Central memory CD8-positive, alpha-beta T cell (primary cell): ENCODE data around the gene EIF1.
"Not testable (repeated sequence)": the region's sequence is repeated elsewhere in the genome, so short reads cannot be mapped to it uniquely, and the experiment has no call there.

Source experiments
- ATAC-seq: fragments of 150-1000 bp; cut with Tn5 transposase; replicated peaks from 2 replicates; pipeline ENCODE4 v1.10.0; 2022; ENCODE audit warnings: mild to moderate bottlenecking, moderate FRiP score, moderate number of reproducible peaks; ENCODE audit not compliant: poor library complexity, severe bottlenecking; ENCODE audit errors: extremely low read depth
- DNase-seq, 2 donors: peaks; one replicate each; pipeline ENCODE4 v3.0.0; 2021; ENCODE audit warnings: low spot score in 2 of 2
- H3K27ac Mint-ChIP-seq: one replicate; pipeline ENCODE4 v1.8.0; 2022; ENCODE audit warnings: low read depth, mild to moderate bottlenecking, moderate library complexity, mixed read lengths
- H3K27me3 Mint-ChIP-seq: one replicate; pipeline ENCODE4 v1.8.0; 2022; ENCODE audit warnings: mixed read lengths
- H3K36me3 Mint-ChIP-seq: one replicate; pipeline ENCODE4 v1.8.0; 2022; ENCODE audit warnings: mild to moderate bottlenecking, moderate library complexity, mixed read lengths; ENCODE audit not compliant: insufficient read depth
- H3K4me1 Mint-ChIP-seq: one replicate; pipeline ENCODE4 v1.8.0; 2022; ENCODE audit warnings: mixed read lengths
- H3K4me3 Mint-ChIP-seq: one replicate; pipeline ENCODE4 v1.8.0; 2022; ENCODE audit warnings: mild to moderate bottlenecking, moderate library complexity, mixed read lengths
- H3K9me3 Mint-ChIP-seq: one replicate; pipeline ENCODE4 v1.8.0; 2022; ENCODE audit warnings: mixed read lengths

EIF1 gene

DNA sequence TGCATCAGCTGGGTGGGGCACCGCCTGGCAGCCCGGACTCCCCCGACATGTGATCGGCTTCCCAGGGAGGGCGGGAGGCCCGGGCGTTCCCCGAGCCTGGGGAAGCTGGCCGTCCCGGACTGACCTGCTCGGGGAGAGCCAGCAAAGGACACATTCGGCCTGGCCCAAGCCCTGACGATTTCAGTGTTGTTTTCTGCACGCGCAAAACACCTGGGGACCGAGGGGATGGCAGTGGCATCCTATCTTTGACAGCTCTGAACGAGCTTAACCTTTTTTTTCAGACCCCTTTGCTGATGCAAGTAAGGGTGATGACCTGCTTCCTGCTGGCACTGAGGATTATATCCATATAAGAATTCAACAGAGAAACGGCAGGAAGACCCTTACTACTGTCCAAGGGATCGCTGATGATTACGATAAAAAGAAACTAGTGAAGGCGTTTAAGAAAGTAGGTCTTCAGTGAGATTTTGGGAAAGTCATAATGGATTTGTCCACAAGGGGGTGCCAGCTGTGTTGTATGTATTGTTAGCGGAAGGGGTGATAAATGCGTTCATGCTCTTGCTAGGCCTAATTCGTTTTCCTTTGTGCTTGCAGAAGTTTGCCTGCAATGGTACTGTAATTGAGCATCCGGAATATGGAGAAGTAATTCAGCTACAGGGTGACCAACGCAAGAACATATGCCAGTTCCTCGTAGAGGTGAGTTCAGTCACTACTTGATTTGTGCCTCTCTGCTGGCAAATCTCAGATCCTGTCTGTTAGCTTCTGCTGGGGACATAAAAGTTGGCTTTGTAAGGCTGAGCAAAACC, 1.0 kb downstream of the EIF1 start:
- H3K9me3 Mint-ChIP-seq = no peaks in the 10 kb centered on the region
- H3K27ac Mint-ChIP-seq = peak overlapping the region; percentile 98
- peak overlapping the region; percentile 96 for H3K4me3 Mint-ChIP-seq
- H3K27me3 Mint-ChIP-seq = no peaks in the 10 kb centered on the region
- no peak for ATAC-seq
- peaks cover 65% of the 10 kb centered on the region for H3K36me3 Mint-ChIP-seq
- peak; percentile 42 to 57 for DNase-seq
- H3K4me1 Mint-ChIP-seq = peaks cover 32% of the 10 kb centered on the region

DNA sequence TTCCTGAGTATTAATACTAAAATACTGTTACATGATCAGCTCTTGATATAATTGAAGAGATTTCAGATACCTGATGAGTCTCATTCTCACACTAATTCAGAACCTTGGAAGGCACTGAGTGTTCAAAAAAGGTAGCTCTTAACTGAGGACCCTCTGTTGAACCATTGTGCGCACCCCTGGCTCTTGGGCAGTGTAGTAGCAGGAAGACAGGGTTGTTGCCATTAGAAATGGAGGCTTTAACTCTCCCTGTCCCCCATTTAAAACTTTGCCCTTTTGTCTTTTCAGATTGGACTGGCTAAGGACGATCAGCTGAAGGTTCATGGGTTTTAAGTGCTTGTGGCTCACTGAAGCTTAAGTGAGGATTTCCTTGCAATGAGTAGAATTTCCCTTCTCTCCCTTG, 1.8 kb downstream of the EIF1 start:
- DNase-seq = no peak
- H3K27me3 Mint-ChIP-seq = no peaks in the 10 kb centered on the region
- no peaks in the 10 kb centered on the region for H3K9me3 Mint-ChIP-seq
- peak overlapping the region; percentile 96 for H3K4me3 Mint-ChIP-seq
- H3K36me3 Mint-ChIP-seq = peaks cover 67% of the 10 kb centered on the region
- ATAC-seq = no peak
- peaks cover 36% of the 10 kb centered on the region for H3K4me1 Mint-ChIP-seq
- peak overlapping the region; percentile 98 for H3K27ac Mint-ChIP-seq

DNA sequence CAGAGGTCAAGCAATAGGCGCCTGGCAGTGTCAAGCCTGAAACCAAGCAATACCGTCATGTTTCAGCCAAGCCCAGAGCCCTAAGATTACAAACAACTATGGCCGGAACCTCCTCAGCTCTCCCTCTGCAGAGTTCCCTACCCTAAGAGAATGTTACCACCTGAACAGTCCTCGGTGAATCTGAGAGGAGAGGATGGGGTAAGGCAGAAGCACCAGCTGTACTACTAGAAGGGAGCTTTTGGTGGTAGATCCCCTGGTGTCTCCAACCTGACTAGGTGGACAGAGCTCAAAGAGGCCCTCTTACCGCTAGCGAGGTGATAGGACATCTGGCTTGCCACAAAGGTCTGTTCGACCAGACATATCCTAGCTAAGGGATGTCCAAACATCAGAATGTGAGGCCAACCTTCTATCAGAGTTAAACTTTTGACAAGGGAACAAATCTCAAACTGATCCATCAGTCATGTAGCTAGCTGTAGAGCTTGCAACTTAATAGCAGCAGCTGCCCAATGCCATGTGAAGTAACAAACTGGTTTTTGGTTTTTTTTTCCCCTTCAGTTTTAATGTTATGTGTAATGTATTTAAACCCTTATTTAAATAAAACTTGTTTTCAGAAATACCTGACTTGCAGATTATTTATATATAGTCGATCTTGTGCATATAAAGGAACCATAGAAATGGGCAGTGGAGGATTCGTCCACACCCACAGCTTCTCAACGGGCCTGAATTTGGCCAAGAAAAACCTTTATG, 2.5 kb downstream of the EIF1 start:
- DNase-seq (no peak), ATAC-seq (no peak)
- Mint-ChIP-seq H3K27me3 (no peaks in the 10 kb centered on the region), H3K36me3 (peaks cover 72% of the 10 kb centered on the region), H3K4me1 (peaks cover 43% of the 10 kb centered on the region), H3K4me3 (peak overlapping the region; percentile 96), H3K27ac (peak overlapping the region; percentile 98), H3K9me3 (no peaks in the 10 kb centered on the region)

DNA sequence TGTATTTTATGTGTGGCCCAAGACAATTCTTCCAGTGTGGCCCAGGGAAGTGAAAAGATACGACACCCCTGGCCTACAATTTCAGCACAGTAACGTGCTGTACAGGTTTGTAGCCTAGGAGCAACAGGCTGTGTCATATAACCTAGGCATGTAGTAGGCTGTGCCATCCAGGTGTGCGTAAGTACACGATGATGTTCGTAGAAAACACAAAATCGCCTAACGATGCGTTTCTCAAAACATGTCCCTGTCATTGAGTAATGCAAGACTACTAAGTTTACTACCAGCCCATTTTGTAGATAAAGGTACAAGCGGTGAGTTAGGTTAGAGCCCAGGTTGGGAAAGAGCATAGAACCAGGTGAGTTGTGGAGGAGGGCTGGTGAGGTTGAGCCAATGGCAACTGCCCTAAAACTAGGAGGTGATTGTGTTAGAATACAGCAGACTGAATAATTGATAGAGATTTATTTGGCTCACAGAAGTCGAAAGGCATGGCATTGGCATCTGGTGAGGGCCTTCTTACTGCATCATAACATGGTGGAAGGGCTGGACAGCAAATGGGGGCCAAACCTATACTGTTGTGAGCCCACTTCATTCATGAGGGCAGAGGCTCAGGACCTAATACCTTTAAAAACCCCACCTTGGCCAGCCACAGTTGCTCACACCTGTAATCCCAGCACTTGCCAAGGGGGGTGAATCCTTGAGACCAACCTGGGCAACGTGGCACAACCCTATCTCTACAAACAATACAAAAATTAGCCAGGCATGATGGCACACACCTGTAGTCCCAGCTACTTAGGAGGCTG, 4.2 kb downstream of the EIF1 start:
- Mint-ChIP-seq H3K36me3 (peaks cover 72% of the 10 kb centered on the region), H3K9me3 (no peaks in the 10 kb centered on the region), H3K27ac (peak overlapping the region; percentile 98), H3K4me3 (peak overlapping the region; percentile 24), H3K27me3 (no peaks in the 10 kb centered on the region), H3K4me1 (peaks cover 43% of the 10 kb centered on the region)
- ATAC-seq = no peak
- DNase-seq = peak in 1 of 2 donors; percentile 25

DNA sequence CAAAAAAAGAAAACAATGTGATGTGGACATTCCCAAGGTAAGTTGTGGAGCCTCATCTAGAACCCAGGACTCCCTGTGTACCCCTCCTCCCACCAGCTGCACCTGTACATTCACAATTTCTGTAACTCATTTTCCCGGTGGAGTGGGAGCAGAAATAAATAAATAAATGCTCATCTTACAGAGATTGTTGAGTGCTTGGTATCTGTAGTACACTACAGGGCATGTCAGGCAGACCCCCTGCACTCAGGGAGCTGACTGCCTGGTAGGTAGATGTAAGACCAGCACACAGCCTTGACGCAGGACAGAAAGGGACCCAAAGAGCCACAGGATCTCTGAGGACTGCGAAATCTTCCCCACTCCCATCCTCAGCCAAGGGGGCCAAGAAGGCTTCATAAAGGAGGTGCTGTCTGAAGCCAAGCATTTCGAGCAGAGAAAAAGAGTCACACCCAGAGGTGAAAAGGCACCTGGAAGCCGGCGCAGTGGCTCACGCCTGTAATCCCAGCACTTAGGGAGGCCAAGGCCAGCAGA, 6.5 kb downstream of the EIF1 start:
- H3K4me3 Mint-ChIP-seq = no peak overlapping the region
- peak overlapping the region; percentile 46 for H3K27ac Mint-ChIP-seq
- DNase-seq (no peak), ATAC-seq (no peak)
- H3K4me1 Mint-ChIP-seq = peaks cover 23% of the 10 kb centered on the region
- peaks cover 51% of the 10 kb centered on the region for H3K36me3 Mint-ChIP-seq
- H3K27me3 Mint-ChIP-seq = no peaks in the 10 kb centered on the region
- H3K9me3 Mint-ChIP-seq = no peaks in the 10 kb centered on the region

DNA sequence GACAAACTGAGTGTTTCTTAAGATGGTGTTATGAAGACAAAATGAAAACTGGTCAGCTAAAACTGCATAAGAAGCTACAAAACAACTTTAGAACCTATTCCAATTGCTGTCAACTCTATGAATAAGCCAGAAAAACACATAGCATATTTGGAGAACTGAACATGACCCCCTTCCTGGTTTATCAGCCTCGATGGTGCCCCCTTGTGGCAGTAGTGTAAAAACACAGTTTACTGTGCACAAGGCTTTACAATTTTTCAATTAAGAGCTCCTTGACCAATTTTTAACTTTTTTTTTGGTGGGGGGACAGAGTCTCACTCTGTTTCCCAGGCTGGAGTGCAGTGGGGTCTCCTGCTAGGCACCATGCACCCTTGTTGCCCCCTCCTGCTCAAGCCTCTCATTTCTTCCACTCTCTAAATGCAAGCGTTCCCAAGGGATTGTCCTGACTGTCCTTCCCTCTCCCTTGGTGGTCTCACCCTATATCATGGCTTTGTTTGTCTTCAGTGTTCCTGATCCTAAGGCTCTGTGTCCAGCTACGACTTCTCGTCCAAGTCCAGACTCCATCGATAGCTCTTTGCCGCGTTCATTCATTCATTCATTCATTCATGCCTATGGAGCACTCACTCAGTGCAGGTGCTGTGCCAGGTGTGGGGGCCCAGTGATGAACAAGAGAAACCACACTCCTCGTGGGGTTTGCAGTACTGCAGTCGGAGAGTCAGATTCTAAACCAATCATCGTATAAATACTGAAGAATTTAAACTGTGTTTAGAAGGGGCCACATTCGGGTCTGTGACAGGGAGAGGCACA, 7.5 kb downstream of the EIF1 start:
- ATAC-seq (no peak), DNase-seq (peak; percentile 59 to 61)
- Mint-ChIP-seq H3K4me1 (peaks cover 23% of the 10 kb centered on the region), H3K27me3 (no peaks in the 10 kb centered on the region), H3K9me3 (no peaks in the 10 kb centered on the region), H3K4me3 (no peak overlapping the region), H3K36me3 (peaks cover 42% of the 10 kb centered on the region), H3K27ac (peak overlapping the region; percentile 46)

DNA sequence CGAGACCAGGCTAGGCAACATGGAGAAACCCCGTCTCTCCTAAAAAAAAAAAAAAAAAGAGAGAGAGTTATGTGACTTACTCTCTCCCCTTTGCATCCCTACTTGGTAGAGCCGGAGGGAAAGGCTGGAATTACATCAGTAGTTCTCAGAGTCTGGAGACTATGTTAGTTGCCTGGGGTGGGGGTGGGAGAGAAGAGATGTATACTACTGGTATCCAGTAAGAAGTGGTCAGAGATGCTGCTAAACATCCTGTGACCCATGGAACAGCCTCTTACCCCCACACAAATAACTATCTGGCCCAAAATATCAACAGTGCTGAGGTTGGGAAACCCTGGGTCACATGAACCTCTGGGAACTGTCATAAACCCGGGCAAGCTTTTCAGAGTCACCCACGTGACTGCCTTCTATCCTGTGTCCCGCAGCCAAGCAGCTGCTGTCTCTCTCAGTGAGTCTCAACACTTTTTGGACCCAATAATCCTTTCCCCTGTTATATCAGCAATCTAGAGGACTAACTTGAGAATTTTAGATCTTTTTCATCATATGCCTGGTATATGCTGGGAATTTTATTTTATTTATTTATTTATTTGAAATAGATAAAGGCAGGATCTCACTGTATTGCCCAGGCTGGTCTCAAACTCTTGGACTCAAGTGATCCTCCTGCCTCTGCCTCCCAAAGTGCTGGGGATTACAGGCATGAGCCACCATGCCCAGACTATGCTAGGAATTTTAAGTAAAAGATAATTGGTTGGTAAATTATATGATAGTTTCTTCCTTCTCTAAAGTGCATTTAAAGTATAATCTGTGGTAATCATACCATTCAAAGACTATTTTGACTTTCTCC, 8.7 kb downstream of the EIF1 start:
- Mint-ChIP-seq H3K27ac (no peak overlapping the region), H3K36me3 (peaks cover 30% of the 10 kb centered on the region), H3K4me1 (peaks cover 14% of the 10 kb centered on the region), H3K9me3 (no peaks in the 10 kb centered on the region), H3K4me3 (no peak overlapping the region), H3K27me3 (peaks cover 9% of the 10 kb centered on the region)
- ATAC-seq (no peak), DNase-seq (no peak)

DNA sequence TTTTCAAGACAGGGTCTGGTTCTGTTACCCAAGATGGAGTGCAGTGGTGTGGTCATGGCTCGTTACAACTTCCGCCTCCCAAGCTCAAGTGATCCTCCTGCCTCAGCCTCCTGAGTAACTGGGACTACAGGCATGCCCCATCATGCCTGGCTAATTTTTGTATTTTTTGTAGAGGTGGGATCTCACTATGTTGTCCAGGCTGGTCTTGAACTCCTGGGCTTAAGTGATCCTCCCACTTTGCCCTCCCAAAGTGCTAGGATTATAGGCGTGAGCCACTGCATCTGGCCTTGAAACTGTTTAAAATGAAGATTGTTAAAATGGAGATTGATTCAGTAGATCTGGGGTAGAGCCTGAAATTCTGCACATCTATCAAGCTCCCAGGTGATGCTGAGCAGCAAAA, 12.2 kb downstream of the EIF1 start:
- H3K4me1 Mint-ChIP-seq, H3K36me3 Mint-ChIP-seq, ATAC-seq, H3K27ac Mint-ChIP-seq, DNase-seq, H3K4me3 Mint-ChIP-seq, H3K9me3 Mint-ChIP-seq: not testable (repeated sequence)
- peaks cover 21% of the 10 kb centered on the region for H3K27me3 Mint-ChIP-seq

DNA sequence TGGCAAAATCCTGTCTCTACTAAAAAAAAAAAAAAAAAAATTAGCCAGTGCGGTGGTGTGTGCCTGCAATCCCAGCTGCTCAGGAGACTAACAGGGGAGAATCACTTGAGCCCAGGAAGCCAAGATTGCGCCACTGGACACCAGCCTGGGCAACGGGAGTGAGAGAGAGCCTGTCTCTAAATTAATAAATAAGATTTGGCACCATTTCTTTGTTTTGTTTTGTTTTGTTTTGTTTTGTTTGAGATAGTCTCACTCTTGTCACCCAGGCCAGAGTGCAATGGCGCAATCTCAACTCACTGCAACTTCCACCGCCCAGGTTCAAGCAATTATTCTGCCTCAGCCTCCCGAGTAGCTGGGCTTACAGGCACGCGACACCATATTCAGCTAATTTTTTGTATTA, 14.0 kb downstream of the EIF1 start:
- no peaks in the 10 kb centered on the region for H3K9me3 Mint-ChIP-seq
- no peak for ATAC-seq
- H3K4me3 Mint-ChIP-seq = no peak overlapping the region

DNA sequence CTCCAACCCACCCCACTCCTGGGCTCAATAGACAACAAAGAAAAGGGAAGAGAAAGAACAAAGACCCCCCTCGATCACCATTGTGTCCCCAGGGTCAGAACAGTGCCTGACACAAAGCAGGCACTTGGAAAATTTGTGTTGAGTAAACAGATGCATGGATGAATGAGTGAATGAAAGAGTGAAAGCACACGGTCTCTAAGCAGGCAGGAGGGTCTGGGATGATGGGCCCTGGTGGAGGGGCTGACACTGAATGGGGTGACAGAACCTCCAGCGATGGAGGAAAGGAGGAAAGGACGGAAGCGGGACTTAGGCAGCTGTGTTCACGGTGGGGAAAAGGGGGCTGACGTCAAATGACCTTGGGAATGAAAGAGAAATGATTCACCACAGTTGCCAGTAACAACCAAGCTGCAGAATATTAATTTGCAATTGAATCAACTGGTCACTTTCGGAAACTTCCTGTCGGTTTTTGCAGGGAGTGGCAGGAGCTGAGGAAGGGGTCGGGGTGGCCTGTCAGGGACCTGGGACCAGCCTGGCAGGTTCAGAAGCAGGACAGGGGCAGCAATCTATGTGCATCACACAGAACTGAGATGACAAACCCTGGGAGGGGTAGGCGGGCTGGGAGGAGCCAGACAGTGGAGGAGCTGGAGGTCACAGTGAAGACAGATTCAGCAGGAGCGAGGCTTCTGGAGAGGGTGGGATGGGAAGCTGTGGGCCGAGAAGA, 16.7 kb downstream of the EIF1 start:
- H3K27me3 Mint-ChIP-seq = peaks cover 45% of the 10 kb centered on the region
- H3K4me3 Mint-ChIP-seq = no peak overlapping the region
- H3K27ac Mint-ChIP-seq = no peak overlapping the region
- no peaks in the 10 kb centered on the region for H3K9me3 Mint-ChIP-seq
- no peaks in the 10 kb centered on the region for H3K36me3 Mint-ChIP-seq
- no peaks in the 10 kb centered on the region for H3K4me1 Mint-ChIP-seq
- no peak for ATAC-seq
- no peak for DNase-seq

More for the DNA sequence above, 14.0 kb downstream of the EIF1 start:
- Mint-ChIP-seq H3K27me3 (peaks cover 33% of the 10 kb centered on the region), H3K4me1 (no peaks in the 10 kb centered on the region), H3K36me3 (no peaks in the 10 kb centered on the region), H3K27ac (no peak overlapping the region)
- no peak for DNase-seq
